ENCODE data around the gene DOC2B.
"Not testable (repeated sequence)": the region's sequence is repeated elsewhere in the genome, so short reads cannot be mapped to it uniquely, and the experiment has no call there.

Gene DOC2B

DNA sequence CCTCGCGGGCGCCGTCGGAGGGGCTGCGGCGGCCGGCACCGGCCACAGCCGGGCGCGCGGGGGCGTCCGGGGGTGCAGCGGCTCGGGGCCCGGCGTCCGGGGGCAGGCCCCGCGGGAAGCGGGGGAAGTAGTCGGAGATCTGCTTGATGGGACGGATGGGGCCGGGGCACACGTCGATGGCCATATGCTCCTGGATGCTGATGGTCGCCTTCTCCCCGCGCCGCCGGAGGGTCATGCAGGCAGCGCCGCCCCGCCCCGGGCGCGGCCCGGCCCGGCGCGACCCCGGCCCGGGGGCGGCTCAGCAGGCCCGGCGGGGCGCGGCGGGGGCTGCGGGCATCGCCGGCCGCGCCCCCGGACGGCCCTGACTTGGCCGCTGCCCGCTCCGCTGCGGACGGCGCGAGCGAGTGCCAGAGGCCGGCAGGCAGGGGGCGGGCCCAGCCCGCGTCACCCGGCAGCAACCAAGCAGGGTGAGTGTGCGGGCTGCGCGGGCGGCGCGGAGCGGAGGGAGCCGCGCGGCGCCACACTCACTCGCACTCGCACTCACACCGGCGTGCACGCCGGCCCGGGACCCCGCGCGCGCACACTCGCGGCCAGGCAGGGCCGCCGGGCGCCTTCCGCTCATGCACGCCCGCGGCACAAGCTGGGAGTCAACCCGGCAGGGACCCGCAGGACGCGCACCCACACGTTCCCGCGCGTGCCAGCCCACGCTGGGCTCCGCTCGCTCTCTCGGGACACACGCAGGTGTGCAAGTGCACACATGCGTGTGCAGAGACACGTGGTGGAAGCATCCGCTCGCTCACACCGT is at the start of gene DOC2B:
TSS of gene DOC2B (minus strand) at position 406 of the 805 bp plus-strand sequence. CDS start at position 235, 171 bp downstream.
- in situ Hi-C loops (cut with MboI; ENCODE audit: low pct_unique_long_range_greater_than_20kb, low sequenced_read_pairs) = no loop called here
- no peak for DNase-seq

DNA sequence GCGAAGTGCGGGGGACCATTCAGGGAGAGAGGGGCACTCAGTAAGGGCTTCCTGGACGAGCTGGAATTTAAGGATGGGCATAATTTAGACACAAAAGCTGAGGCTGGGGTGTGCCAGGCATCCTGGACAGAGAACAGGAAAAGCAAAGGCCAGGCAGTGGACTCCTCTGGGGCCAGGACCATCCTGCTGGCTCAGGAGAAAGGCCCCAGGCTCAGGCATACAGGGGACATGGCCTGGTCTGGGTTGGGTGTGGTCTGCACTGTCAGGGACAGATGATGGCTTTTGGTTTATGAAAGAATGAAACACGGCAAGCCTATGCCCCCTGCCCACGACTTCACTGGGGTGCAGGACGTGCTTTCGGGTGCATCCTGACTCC is 48.9 kb upstream of the DOC2B start:
- DNase-seq = no peak
- in situ Hi-C loops (cut with MboI; ENCODE audit: low pct_unique_long_range_greater_than_20kb, low sequenced_read_pairs) = no loop called here

- DNase-seq = no peak
- in situ Hi-C loops (cut with MboI; ENCODE audit: low pct_unique_long_range_greater_than_20kb, low sequenced_read_pairs) = no loop called here
Observed at GRCh38 chr17:229709-230394, 48.4 kb upstream of the DOC2B start.

DNA sequence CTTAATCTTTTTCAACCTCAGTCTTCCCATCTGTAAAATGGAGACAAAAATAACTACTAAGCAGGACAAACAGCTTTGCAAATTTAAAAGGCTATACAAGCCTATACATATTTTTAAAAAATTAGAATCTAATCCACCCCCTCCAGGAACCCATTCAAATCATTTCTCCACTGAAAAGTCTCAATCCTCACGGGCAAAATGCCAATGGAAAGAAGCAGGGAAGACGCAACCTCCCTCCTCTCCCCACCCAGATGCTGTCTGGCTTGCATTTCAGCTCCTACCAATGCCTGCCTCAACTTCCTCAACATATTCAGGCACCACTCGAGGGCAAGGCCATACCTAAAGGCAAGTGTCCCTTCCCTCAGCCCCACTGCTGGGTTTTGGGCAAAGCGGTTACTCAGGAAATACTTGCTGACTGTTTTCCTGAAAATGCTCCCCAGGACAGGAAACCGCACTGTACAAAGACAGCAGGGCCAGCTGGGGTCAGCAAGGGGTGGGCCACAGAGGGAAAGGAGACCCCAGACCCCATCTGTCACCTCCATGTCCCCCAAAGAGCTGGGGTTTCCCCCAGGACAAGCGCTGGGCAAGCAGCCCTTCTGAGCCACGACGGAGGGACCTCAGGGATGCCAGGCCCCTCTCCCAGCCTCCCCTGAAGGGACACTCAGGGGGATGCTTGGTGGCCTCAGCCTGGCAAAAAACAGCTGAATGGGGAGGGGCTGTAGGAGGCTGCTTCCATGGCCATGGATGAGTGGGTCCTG is 47.7 kb upstream of the DOC2B start:
- DNase-seq = no peak
- in situ Hi-C loops (cut with MboI; ENCODE audit: low pct_unique_long_range_greater_than_20kb, low sequenced_read_pairs) = no loop called here

- in situ Hi-C loops (cut with MboI; ENCODE audit: low pct_unique_long_range_greater_than_20kb, low sequenced_read_pairs) = no loop called here
- DNase-seq = no peak
Observed at GRCh38 chr17:227946-228615, 46.6 kb upstream of the DOC2B start.

GRCh38 chr17:227078-227945 is 45.9 kb upstream of the DOC2B start:
- in situ Hi-C loops (cut with MboI; ENCODE audit: low pct_unique_long_range_greater_than_20kb, low sequenced_read_pairs) = no loop called here
- no peak for DNase-seq

DNA sequence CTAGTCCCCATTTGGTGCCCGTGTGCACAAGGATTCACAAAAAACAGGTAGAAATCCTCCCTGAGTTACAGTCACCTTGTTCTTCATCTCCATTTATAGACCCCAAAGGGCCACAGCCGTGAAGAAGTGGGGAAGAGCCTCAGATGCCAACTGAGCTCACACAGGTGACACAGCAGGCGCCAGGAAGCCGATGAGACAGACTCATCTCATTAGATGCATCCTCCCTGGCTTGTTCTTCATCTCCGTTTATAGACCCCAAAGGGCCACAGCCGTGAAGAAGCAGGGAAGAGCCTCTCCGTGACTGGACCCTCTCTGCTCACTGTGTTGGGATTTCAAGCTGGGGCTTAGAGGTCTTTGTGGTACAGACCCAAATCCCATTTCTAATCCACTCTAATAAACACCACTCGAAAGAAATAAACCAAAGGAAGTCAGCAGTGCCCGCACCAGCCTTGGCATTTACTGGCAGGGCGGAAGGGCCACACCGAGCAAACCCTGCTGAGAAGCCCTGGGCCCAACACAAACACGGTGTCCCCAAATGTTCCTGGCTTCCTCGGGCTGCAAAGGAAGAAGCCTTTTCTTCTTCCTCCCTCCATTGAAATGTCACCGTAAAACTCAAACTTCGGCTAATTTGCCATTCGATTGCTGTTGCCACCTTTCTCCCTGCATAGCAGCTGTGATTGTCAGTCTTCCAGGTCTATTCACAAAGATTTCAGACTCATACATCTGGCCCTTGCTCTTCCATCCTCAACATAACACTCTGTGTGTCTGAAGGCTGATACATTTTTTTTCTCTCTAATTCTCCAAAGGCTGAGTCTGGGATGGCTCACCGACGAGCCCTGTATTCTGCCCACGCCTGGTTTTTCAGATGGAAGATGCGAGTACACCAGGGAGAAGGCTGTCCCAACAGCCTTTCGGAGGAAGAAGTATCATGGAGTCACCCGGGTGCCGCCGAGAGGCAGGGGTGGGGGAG is 44.9 kb upstream of the DOC2B start:
- DNase-seq = no peak
- in situ Hi-C loops (cut with MboI; ENCODE audit: low pct_unique_long_range_greater_than_20kb, low sequenced_read_pairs) = no loop called here

- in situ Hi-C loops (cut with MboI; ENCODE audit: low pct_unique_long_range_greater_than_20kb, low sequenced_read_pairs) = no loop called here
- no peak for DNase-seq
Observed at GRCh38 chr17:225551-225950, 44.1 kb upstream of the DOC2B start.

DNA sequence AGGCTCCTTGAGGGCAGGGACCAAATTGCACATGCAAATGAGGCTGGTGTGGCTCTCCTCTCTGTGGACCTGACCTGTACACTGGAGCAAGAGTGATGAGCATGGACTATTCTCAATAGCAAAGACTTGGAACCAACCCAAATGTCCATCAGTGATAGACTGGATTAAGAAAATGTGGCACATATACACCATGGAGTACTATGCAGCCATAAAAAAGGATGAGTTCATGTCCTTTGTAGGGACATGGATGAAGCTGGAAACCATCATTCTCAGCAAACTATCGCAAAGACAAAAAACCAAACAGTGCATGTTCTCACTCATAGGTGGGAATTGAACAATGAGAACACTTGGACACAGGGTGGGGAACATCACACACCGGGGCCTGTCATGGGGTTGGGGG is 43.1 kb upstream of the DOC2B start:
- DNase-seq; in situ Hi-C loops (cut with MboI; ENCODE audit: low pct_unique_long_range_greater_than_20kb, low sequenced_read_pairs): not testable (repeated sequence)

DNA sequence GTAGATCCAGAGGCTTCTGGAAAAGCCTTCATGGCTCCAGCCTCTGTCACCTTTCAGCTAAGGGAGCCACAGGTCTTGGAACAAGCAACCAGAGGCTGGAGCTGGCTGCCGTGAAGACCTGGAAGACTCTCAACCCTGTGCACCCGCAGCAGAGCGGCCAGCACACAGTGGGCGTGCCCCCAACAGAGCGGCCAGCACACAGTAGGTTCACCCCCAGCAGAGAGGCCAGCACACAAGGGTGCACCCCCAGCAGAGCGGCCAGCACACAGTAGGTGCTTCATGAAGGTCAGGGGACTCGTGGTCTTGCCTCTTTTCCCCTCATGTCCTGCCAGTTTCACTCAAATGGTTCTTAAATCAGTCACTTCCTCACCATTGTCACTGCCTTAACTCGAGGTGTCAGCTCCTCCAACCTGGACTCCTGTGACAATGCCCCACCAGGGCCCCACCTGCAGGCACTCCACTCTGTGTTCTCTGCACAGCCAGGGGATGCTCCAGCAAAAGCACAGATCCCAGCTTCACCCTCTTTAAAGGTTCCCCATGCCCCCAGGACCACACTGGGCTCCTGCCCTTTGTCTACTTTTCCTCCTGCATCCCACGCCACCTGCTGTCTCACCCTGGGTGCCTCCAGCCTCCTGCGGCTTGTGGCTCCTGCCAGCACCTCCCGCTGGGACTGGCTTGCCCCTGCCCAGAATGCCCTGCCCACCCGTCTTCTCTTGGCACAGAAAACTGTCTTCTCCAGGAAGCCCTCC is 42.4 kb upstream of the DOC2B start:
- in situ Hi-C loops (cut with MboI; ENCODE audit: low pct_unique_long_range_greater_than_20kb, low sequenced_read_pairs) = no loop called here
- DNase-seq = no peak

- no peak for DNase-seq
- in situ Hi-C loops (cut with MboI; ENCODE audit: low pct_unique_long_range_greater_than_20kb, low sequenced_read_pairs) = no loop called here
Observed at GRCh38 chr17:222172-222571, 40.7 kb upstream of the DOC2B start.

GRCh38 chr17:219696-220095 is 38.2 kb upstream of the DOC2B start:
- in situ Hi-C loops (cut with MboI; ENCODE audit: low pct_unique_long_range_greater_than_20kb, low sequenced_read_pairs) = no loop called here
- no peak for DNase-seq

GRCh38 chr17:218432-219110 is 37.1 kb upstream of the DOC2B start:
- DNase-seq = no peak
- in situ Hi-C loops (cut with MboI; ENCODE audit: low pct_unique_long_range_greater_than_20kb, low sequenced_read_pairs) = no loop called here

- in situ Hi-C loops (cut with MboI; ENCODE audit: low pct_unique_long_range_greater_than_20kb, low sequenced_read_pairs) = no loop called here
- no peak for DNase-seq
Observed at GRCh38 chr17:216625-217024, 35.2 kb upstream of the DOC2B start.

DNA sequence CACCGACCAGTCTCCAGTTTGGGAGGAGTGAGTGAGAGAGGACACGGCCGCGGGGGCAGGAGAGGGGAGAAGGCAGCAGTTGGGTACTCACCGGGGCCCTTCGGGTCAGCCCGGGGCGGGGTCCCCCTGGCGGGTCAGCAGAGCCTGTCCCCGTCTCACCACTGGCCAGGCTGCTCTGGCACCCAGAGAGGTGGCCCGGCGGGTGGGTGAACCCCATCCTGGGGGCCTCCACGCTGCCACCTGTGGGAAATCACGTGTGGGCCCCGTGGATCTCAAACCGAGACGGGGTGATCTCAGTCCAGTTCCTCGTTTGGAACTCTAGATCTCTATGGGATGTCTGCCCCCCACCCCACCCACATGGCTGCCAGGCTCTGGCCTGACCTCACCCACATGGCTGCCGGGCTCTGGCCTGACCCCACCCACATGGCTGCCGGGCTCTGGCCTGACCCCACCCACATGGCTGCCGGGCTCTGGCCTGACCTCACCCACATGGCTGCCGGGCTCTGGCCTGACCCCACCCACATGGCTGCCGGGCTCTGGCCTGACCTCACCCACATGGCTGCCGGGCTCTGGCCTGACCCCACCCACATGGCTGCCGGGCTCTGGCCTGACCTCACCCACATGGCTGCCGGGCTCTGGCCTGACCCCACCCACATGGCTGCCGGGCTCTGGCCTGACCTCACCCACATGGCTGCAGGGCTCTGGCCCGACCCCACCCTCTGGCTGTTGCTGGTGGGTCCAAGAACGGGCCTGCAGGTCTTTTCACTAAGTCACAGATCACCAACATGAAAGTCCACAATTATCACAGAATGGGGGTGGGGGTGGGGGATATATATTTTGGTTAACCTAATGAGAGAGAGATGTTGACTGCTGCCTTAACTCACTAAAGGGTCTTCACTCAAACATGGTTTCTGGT is 34.4 kb upstream of the DOC2B start:
- DNase-seq; in situ Hi-C loops (cut with MboI; ENCODE audit: low pct_unique_long_range_greater_than_20kb, low sequenced_read_pairs): not testable (repeated sequence)
